ENCODE data around the gene CDH5. TPM values are rescaled to one million over a fixed set of nuclear protein-coding genes. Genes with fewer than 3 reads are reported as not detected.

Gene CDH5
- polyA plus RNA-seq, 1 of the 3 experiments (the other 2 are of a cell fraction): not detected

DNA sequence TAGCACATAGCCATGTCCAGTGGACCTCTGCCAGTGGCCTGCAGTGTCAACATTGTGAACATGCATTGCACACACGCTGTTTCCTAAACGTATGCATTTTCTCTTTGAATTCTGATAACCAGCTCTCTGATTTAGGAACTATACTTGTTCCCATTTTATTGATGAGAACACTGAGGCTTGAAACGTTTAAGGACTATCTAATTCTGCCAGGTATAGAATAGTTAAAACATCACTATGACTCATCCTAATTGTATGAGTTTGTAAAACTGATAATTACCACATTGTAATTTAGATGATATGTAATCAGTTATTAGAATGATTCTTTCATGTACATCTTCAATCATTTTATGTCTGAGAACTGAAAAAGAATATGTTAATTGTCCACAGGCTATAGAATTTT, 63.7 kb downstream of the CDH5 start:
- no peaks in the 10 kb centered on the region for H3K9me3 ChIP-seq
- CTCF ChIA-PET: interaction anchor here (6.3 kb wide), 1 partner anchor 24 kb away, joined by 28 read pairs; no protein-coding TSS in a partner anchor
- H3K4me1 ChIP-seq (ENCODE audit: control insufficient read depth in 1 of 2, insufficient read depth in 2 of 2, low read depth in 1 of 2, low read length in 1 of 2): peaks cover 0 to 11% of the 10 kb centered on the region in 2 experiments; a peak in 1 of 4 replicates
- no peaks in the 10 kb centered on the region for H3K9me2 ChIP-seq
- no peak for DNase-seq
- TF ChIP-seq NRF1 (IDR thresholded peaks at IDR 0.05; ENCODE audit: low read depth, low read length): no peak
- TF ChIP-seq RFX5 (IDR thresholded peaks at IDR 0.05; ENCODE audit: low read length): no peak
- no peak for TF ChIP-seq MXI1 (IDR thresholded peaks at IDR 0.05; ENCODE audit: low read depth, low read length)
- no peak for TF ChIP-seq RAD21 (IDR thresholded peaks at IDR 0.05; ENCODE audit: low read length)
- TF ChIP-seq, protein P1, sequence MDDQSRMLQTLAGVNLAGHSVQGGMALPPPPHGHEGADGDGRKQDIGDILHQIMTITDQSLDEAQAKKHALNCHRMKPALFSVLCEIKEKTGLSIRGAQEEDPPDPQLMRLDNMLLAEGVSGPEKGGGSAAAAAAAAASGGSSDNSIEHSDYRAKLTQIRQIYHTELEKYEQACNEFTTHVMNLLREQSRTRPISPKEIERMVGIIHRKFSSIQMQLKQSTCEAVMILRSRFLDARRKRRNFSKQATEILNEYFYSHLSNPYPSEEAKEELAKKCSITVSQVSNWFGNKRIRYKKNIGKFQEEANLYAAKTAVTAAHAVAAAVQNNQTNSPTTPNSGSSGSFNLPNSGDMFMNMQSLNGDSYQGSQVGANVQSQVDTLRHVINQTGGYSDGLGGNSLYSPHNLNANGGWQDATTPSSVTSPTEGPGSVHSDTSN (IDR thresholded peaks at IDR 0.05): no peak
- no peak for TF ChIP-seq TEAD4 (IDR thresholded peaks at IDR 0.05; ENCODE audit: borderline replicate concordance, insufficient read depth)
- no peak for TF ChIP-seq GABPA (IDR thresholded peaks at IDR 0.05; ENCODE audit: low read depth)
- TF ChIP-seq TCF12 (IDR thresholded peaks at IDR 0.05): no peak
- TF ChIP-seq, protein P2, sequence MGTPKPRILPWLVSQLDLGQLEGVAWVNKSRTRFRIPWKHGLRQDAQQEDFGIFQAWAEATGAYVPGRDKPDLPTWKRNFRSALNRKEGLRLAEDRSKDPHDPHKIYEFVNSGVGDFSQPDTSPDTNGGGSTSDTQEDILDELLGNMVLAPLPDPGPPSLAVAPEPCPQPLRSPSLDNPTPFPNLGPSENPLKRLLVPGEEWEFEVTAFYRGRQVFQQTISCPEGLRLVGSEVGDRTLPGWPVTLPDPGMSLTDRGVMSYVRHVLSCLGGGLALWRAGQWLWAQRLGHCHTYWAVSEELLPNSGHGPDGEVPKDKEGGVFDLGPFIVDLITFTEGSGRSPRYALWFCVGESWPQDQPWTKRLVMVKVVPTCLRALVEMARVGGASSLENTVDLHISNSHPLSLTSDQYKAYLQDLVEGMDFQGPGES (IDR thresholded peaks at IDR 0.05; ENCODE audit: low read depth, low read length): no peak
- TF ChIP-seq NFIC (IDR thresholded peaks at IDR 0.05; ENCODE audit: borderline replicate concordance): no peak
- no peak for TF ChIP-seq CHD2 (IDR thresholded peaks at IDR 0.05; ENCODE audit: low read length, partially characterized antibody)
- H3K27ac ChIP-seq (ENCODE audit: low read depth in 2 of 2, low read length in 1 of 2): no peak overlapping the region
- no peaks in the 10 kb centered on the region for H4K20me1 ChIP-seq (ENCODE audit: insufficient read depth)
- no peak overlapping the region for H3K4me3 ChIP-seq (ENCODE audit: low read depth in 2 of 2, low read length in 1 of 2)
- no peaks in the 10 kb centered on the region for H3K79me2 ChIP-seq (ENCODE audit: insufficient read depth)
- no peak overlapping the region for H3K4me2 ChIP-seq
- peaks cover 49% of the 10 kb centered on the region for H3K27me3 ChIP-seq (ENCODE audit: insufficient read depth)
- POLR2A ChIA-PET: no interaction called here
- no peaks in the 10 kb centered on the region for H3K36me3 ChIP-seq (replicated peaks in 1 of 2; ENCODE audit: control insufficient read depth in 1 of 2, insufficient read depth in 2 of 2, low read length in 1 of 2)
- no peak overlapping the region for H3K9ac ChIP-seq
- no peak overlapping the region for H2AFZ ChIP-seq (ENCODE audit: low read depth)
- H3F3A ChIP-seq (replicated peaks; ENCODE audit: insufficient read depth): peaks cover 4% of the 10 kb centered on the region
- WGBS (ENCODE audit: low lambda C conversion rate): 60% methylated on average over 3 of the region's 3 CpGs

DNA sequence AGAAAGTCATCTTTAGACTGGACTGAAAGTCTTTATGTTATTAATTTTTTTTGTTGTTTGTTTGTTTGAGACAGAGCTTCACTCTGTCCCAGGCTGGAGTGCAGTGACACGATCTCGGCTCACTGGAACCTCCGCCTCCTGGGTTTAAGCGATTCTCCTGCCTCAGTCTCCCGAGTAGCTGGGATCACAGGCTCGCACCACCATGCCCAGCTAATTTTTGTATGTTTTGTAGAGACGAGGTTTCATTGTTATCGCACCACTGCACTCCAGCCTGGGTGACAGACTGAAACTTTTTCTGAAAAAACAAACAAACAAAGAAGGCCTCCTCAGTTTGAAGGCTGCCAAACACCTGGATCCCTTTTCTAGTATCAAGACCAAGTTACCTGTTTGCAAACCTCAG, 65.3 kb downstream of the CDH5 start:
- no peak for DNase-seq
- H3K9me2 ChIP-seq: no peaks in the 10 kb centered on the region
- H3K4me2 ChIP-seq: no peak overlapping the region
- no peaks in the 10 kb centered on the region for H3K9me3 ChIP-seq
- no peaks in the 10 kb centered on the region for H3K36me3 ChIP-seq (replicated peaks in 1 of 2; ENCODE audit: control insufficient read depth in 1 of 2, insufficient read depth in 2 of 2, low read length in 1 of 2)
- peaks cover 37% of the 10 kb centered on the region for H3K27me3 ChIP-seq (ENCODE audit: insufficient read depth)
- no peak overlapping the region for H3K27ac ChIP-seq (ENCODE audit: low read depth in 2 of 2, low read length in 1 of 2)
- TF ChIP-seq GABPA (IDR thresholded peaks at IDR 0.05; ENCODE audit: low read depth) (no peak), RXRA (IDR thresholded peaks at IDR 0.05; ENCODE audit: borderline replicate concordance, low read depth) (no peak), EP300 (IDR thresholded peaks at IDR 0.05; ENCODE audit: borderline replicate concordance in 1 of 2, low read depth in 1 of 2, low read length in 1 of 2) (no peak), SIN3A (IDR thresholded peaks at IDR 0.05; ENCODE audit: borderline replicate concordance, low read depth, low read length) (no peak), MXI1 (IDR thresholded peaks at IDR 0.05; ENCODE audit: low read depth, low read length) (no peak), RCOR1 (IDR thresholded peaks at IDR 0.05; ENCODE audit: low read length) (no peak), NRF1 (IDR thresholded peaks at IDR 0.05; ENCODE audit: low read depth, low read length) (no peak), TEAD4 (IDR thresholded peaks at IDR 0.05; ENCODE audit: borderline replicate concordance, insufficient read depth) (no peak), FOXJ3 (CRISPR knock-in tag; IDR thresholded peaks at IDR 0.05) (no peak)
- TF ChIP-seq, protein P3, sequence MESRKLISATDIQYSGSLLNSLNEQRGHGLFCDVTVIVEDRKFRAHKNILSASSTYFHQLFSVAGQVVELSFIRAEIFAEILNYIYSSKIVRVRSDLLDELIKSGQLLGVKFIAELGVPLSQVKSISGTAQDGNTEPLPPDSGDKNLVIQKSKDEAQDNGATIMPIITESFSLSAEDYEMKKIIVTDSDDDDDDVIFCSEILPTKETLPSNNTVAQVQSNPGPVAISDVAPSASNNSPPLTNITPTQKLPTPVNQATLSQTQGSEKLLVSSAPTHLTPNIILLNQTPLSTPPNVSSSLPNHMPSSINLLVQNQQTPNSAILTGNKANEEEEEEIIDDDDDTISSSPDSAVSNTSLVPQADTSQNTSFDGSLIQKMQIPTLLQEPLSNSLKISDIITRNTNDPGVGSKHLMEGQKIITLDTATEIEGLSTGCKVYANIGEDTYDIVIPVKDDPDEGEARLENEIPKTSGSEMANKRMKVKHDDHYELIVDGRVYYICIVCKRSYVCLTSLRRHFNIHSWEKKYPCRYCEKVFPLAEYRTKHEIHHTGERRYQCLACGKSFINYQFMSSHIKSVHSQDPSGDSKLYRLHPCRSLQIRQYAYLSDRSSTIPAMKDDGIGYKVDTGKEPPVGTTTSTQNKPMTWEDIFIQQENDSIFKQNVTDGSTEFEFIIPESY (IDR thresholded peaks at IDR 0.05; ENCODE audit: borderline replicate concordance, low read depth): no peak
- no peak overlapping the region for H3K9ac ChIP-seq
- H3K4me3 ChIP-seq (ENCODE audit: low read depth in 2 of 2, low read length in 1 of 2): no peak overlapping the region
- WGBS (ENCODE audit: low lambda C conversion rate): 76% methylated on average over 8 of the region's 8 CpGs
- H2AFZ ChIP-seq (ENCODE audit: low read depth): no peak overlapping the region
- CTCF ChIA-PET: no interaction called here
- peaks cover 0 to 6% of the 10 kb centered on the region in 2 experiments; a peak in 1 of 4 replicates for H3K4me1 ChIP-seq (ENCODE audit: control insufficient read depth in 1 of 2, insufficient read depth in 2 of 2, low read depth in 1 of 2, low read length in 1 of 2)
- no peaks in the 10 kb centered on the region for H3K79me2 ChIP-seq (ENCODE audit: insufficient read depth)
- POLR2A ChIA-PET: no interaction called here
- no peaks in the 10 kb centered on the region for H4K20me1 ChIP-seq (ENCODE audit: insufficient read depth)
- peaks cover 4% of the 10 kb centered on the region for H3F3A ChIP-seq (replicated peaks; ENCODE audit: insufficient read depth)
